ENCODE measurements around the gene PLEKHA7. TPM values are rescaled to one million over a fixed set of nuclear protein-coding genes. Genes with fewer than 3 reads are reported as not detected.

PLEKHA7 gene
- polyA plus RNA-seq, 6 donors from 2014 or later = 0.15 to 0.16 TPM; not detected in 4

- peak overlapping the region in 1 of 6 donors; percentile 4 for H3K27ac Mint-ChIP-seq
- H3K9me3 Mint-ChIP-seq = no peaks in the 10 kb centered on the region
- ATAC-seq (ENCODE audit: low read depth in 2 of 2) = no peak
- no peaks in the 10 kb centered on the region for H3K36me3 Mint-ChIP-seq
- H3K4me3 Mint-ChIP-seq = no peak overlapping the region
- no peaks in the 10 kb centered on the region for H3K4me1 Mint-ChIP-seq
- DNase-seq = no peak
- H3K27me3 Mint-ChIP-seq = peaks cover 0 to 14% (median 0%) of the 10 kb centered on the region in 3 donors
These were observed 238.5 kb downstream of the PLEKHA7 start for GRCh38 chr11:16775614-16776283.

DNA sequence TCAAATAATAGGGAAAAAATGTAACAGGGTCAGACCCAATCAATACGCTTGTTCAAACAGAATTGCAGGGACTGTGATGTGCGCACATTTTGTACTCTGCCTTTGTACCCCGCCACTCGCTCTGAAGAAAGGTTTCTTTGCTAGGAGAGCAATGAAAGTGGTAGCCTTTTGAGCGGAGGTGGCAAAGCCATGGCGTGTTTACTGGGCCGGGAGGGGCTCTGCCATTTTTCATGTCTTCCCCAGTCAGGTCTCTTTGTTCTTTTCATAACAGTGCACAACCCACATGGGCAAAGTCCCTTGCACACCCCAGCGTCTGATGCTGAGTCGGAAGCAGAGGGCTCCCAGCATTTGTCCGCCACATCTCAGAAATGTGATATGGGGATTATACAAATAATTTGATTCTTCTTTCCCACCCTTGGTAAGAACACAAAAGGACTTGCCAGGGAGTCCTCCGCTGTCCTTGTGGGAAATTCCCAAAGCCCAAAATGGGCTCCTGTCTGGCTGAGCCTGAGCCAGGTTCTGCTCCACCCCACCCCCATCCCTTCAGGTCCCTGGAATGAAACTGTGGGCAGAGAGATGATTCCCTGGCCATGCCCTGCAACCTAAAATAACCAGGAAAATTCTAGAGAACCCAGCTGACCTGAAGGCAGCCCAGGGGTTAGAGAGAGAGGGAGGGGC is 239.1 kb downstream of the PLEKHA7 start:
- no peaks in the 10 kb centered on the region for H3K36me3 Mint-ChIP-seq

GRCh38 chr11:16773981-16774935 is 240.0 kb downstream of the PLEKHA7 start:
- Mint-ChIP-seq H3K27ac (no peak overlapping the region), H3K36me3 (no peaks in the 10 kb centered on the region), H3K9me3 (no peaks in the 10 kb centered on the region)

More for the DNA sequence above, 239.1 kb downstream of the PLEKHA7 start:
- ATAC-seq (ENCODE audit: low read depth in 2 of 2) = no peak
- no peak for DNase-seq
- no peak overlapping the region for H3K27ac Mint-ChIP-seq
- no peaks in the 10 kb centered on the region for H3K4me1 Mint-ChIP-seq
- no peaks in the 10 kb centered on the region for H3K9me3 Mint-ChIP-seq
- H3K27me3 Mint-ChIP-seq = peaks cover 0 to 14% (median 0%) of the 10 kb centered on the region in 3 donors
- no peak overlapping the region for H3K4me3 Mint-ChIP-seq

GRCh38 chr11:16772141-16772512 is 242.1 kb downstream of the PLEKHA7 start:
- no peaks in the 10 kb centered on the region for H3K9me3 Mint-ChIP-seq

More at GRCh38 chr11:16773981-16774935, 240.0 kb downstream of the PLEKHA7 start:
- Mint-ChIP-seq H3K27me3 (peaks cover 0 to 14% (median 0%) of the 10 kb centered on the region in 3 donors), H3K4me3 (no peak overlapping the region), H3K4me1 (no peaks in the 10 kb centered on the region)
- ATAC-seq (ENCODE audit: low read depth in 2 of 2) (no peak), DNase-seq (no peak)

DNA sequence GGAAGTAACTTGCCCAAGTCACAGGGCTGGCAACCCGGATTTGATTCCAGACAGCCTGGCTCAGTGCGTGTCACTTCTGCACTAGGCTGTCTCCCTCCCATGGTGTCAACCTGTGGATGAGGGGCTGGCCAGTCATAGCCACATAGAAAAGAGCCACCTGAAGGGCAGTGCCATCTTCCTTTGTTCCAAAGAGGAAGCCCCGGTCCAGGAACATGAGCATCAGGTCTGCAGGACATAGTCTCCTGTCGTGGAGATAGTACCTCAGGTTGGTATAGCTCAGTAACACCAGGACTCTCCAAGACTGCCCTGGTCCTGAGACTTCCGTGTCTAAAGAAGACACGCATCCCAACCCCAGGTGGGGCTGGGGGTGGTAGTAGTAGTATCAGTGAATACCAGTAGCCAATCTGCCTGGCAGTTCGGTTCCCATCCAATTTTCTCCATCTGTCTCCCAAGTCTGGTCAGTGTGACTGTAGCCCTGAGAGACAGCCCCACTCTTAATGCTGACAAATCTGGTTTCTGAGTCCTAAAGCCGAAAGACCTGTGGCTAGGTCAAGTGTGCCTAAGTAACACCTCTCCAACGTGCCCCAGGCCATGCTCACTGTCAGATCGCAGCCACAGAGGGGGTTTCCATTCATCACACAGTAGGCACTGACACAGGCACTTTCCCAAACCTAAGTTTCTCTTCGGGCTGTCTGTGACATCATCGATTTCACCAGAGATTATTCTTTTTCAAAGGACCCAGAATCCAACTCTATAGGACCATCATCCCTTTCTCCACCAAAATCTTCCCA is 242.7 kb downstream of the PLEKHA7 start:
- Mint-ChIP-seq H3K27ac (no peak overlapping the region), H3K9me3 (no peaks in the 10 kb centered on the region), H3K4me1 (no peaks in the 10 kb centered on the region), H3K36me3 (no peaks in the 10 kb centered on the region), H3K27me3 (peaks cover 0 to 14% (median 0%) of the 10 kb centered on the region in 3 donors), H3K4me3 (no peak overlapping the region)
- DNase-seq = no peak
- ATAC-seq (ENCODE audit: low read depth in 2 of 2) = no peak

More at GRCh38 chr11:16772141-16772512, 242.1 kb downstream of the PLEKHA7 start:
- H3K4me1 Mint-ChIP-seq = no peaks in the 10 kb centered on the region
- DNase-seq (no peak), ATAC-seq (ENCODE audit: low read depth in 2 of 2) (no peak)
- peak overlapping the region in 1 of 6 donors; percentile 8 for H3K27ac Mint-ChIP-seq
- H3K27me3 Mint-ChIP-seq = peaks cover 0 to 14% (median 0%) of the 10 kb centered on the region in 3 donors
- no peak overlapping the region for H3K4me3 Mint-ChIP-seq
- H3K36me3 Mint-ChIP-seq = no peaks in the 10 kb centered on the region

DNA sequence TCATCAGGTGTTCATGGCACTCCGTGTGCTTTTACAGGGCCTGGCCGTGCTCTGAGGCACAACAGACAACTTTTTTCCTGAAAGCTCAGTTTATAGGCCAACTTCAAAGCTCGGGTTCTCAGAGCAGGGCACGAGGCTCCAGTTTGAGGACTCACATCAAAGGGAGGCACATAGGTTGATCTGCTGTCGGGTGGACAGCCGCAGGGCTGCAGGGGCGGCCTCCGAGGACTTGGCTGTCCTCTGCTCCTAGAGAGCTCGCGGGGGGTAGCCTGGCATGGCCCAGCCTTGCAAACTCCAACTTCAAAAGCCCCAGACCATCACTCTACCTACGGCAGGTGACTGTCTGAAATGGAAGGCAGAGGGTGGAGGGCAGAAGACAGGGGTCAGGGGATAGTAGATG is 244.2 kb downstream of the PLEKHA7 start:
- H3K36me3 Mint-ChIP-seq = no peaks in the 10 kb centered on the region
- H3K27ac Mint-ChIP-seq = no peak overlapping the region

DNA sequence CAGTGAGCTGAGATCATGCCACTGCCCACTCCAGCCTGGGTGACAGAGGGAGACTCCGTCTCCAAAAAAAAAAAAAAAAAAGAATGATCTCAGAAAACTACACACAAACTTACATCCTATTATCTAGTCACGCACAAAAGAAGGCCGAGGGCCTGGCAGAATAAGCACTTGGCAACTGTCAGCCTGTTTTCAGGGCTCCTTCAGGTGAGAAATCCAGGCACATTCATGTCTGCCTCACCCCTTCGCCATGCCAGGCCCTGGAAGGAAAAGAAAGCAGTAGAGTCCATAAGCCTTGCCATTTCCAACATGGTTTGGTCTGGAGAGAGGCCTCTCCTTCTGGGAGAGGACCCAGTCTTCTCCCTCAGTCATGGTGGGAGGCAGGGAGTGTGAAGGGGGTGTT is 244.8 kb downstream of the PLEKHA7 start:
- ATAC-seq (ENCODE audit: low read depth in 2 of 2) = no peak
- no peak overlapping the region for H3K4me3 Mint-ChIP-seq
- DNase-seq = no peak
- no peak overlapping the region for H3K27ac Mint-ChIP-seq
- H3K4me1 Mint-ChIP-seq = no peaks in the 10 kb centered on the region
- no peaks in the 10 kb centered on the region for H3K9me3 Mint-ChIP-seq
- no peaks in the 10 kb centered on the region for H3K36me3 Mint-ChIP-seq
- H3K27me3 Mint-ChIP-seq = peaks cover 0 to 14% (median 0%) of the 10 kb centered on the region in 3 donors

More for the DNA sequence above, 244.2 kb downstream of the PLEKHA7 start:
- ATAC-seq (ENCODE audit: low read depth in 2 of 2) (no peak), DNase-seq (no peak)
- no peaks in the 10 kb centered on the region for H3K4me1 Mint-ChIP-seq
- no peak overlapping the region for H3K4me3 Mint-ChIP-seq
- H3K27me3 Mint-ChIP-seq = peaks cover 0 to 14% (median 0%) of the 10 kb centered on the region in 3 donors
- H3K9me3 Mint-ChIP-seq = no peaks in the 10 kb centered on the region

GRCh38 chr11:16767957-16768356 is 246.3 kb downstream of the PLEKHA7 start:
- no peaks in the 10 kb centered on the region for H3K4me1 Mint-ChIP-seq
- no peak for DNase-seq
- H3K36me3 Mint-ChIP-seq = no peaks in the 10 kb centered on the region
- no peak overlapping the region for H3K4me3 Mint-ChIP-seq
- H3K27me3 Mint-ChIP-seq = peaks cover 0 to 8% (median 0%) of the 10 kb centered on the region in 3 donors
- H3K9me3 Mint-ChIP-seq = no peaks in the 10 kb centered on the region
- H3K27ac Mint-ChIP-seq = no peak overlapping the region
- no peak for ATAC-seq (ENCODE audit: low read depth in 2 of 2)

- H3K9me3 Mint-ChIP-seq = no peaks in the 10 kb centered on the region
- ATAC-seq (ENCODE audit: low read depth in 2 of 2) = no peak
- H3K27ac Mint-ChIP-seq = no peak overlapping the region
- H3K36me3 Mint-ChIP-seq = no peaks in the 10 kb centered on the region
- DNase-seq = no peak
- H3K27me3 Mint-ChIP-seq = peaks cover 0 to 6% (median 0%) of the 10 kb centered on the region in 3 donors
- no peak overlapping the region for H3K4me3 Mint-ChIP-seq
- H3K4me1 Mint-ChIP-seq = peaks cover 0 to 5% (median 0%) of the 10 kb centered on the region in 3 donors
These were observed 247.1 kb downstream of the PLEKHA7 start for GRCh38 chr11:16767137-16767536.

DNA sequence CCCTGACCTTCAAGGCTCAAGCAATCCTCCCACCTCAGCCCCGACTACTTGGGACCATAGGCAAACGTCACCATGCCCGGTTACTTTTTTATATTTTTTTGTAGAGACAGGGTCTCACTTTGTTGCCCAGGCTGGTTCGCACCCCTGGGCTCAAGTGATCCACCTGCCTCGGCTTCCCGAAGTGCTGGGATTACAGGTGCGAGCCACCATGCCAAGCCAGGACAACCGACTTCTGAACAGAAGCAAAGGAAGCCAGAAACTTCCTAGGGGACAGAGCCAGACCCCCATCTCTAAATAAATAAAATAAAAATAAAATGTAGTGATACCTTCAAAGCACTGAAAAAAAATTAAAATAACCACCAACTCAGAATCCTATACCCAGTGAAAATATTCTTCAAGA is 249.3 kb downstream of the PLEKHA7 start:
- no peak for ATAC-seq (ENCODE audit: low read depth in 2 of 2)
- Mint-ChIP-seq H3K4me3 (no peak overlapping the region), H3K27me3 (no peaks in the 10 kb centered on the region), H3K9me3 (no peaks in the 10 kb centered on the region), H3K27ac (no peak overlapping the region), H3K36me3 (no peaks in the 10 kb centered on the region), H3K4me1 (peaks cover 2 to 9% (median 4%) of the 10 kb centered on the region in 3 donors)
- no peak for DNase-seq

DNA sequence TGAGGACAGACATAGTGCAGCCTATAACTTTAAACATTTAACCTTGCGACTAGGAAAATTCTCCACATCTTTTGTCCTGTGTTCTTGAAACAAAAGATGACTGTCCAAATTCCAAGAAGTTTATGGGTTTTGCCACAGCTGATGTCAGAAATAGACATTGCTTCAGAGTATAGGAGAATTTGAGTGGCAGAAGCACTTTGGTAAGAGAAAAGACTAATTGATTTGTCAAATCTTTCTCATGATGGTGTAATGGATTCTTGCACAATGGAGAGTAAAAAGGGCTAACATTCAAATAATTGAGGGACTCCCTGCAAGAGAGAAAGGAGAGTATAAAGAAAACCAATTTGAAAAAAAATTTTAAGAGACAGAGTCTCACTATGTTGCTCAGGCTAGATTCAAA is 250.5 kb downstream of the PLEKHA7 start:
- H3K4me3 Mint-ChIP-seq = no peak overlapping the region
- H3K9me3 Mint-ChIP-seq = peaks cover 0 to 4% (median 0%) of the 10 kb centered on the region in 7 donors
- H3K27ac Mint-ChIP-seq = no peak overlapping the region
- ATAC-seq (ENCODE audit: low read depth in 2 of 2) (no peak), DNase-seq (no peak)
- peaks cover 4 to 18% (median 12%) of the 10 kb centered on the region in 3 donors for H3K4me1 Mint-ChIP-seq
- H3K27me3 Mint-ChIP-seq = no peaks in the 10 kb centered on the region
- H3K36me3 Mint-ChIP-seq = peaks cover 4 to 6% of the 10 kb centered on the region in 2 donors

- peaks cover 4 to 18% (median 14%) of the 10 kb centered on the region in 3 donors for H3K4me1 Mint-ChIP-seq
- no peak for DNase-seq
- H3K9me3 Mint-ChIP-seq = peaks cover 0 to 4% (median 2%) of the 10 kb centered on the region in 7 donors
- H3K36me3 Mint-ChIP-seq = peaks cover 18 to 21% of the 10 kb centered on the region in 2 donors
- peak overlapping the region in 1 of 8 donors; percentile 33 for H3K4me3 Mint-ChIP-seq
- H3K27me3 Mint-ChIP-seq = no peaks in the 10 kb centered on the region
- peak in 1 of 2 donors; percentile 37 for ATAC-seq (ENCODE audit: low read depth in 2 of 2)
- H3K27ac Mint-ChIP-seq = peak overlapping the region in 5 of 6 donors; percentile 16 to 93 (median 73)
These were observed 254.2 kb downstream of the PLEKHA7 start for GRCh38 chr11:16759857-16760508.
